ENCODE results near the gene UGT1A5.
A peak's percentile ranks its signal among the peaks of the same experiment; 100 is the strongest.

UGT1A5 gene

DNA sequence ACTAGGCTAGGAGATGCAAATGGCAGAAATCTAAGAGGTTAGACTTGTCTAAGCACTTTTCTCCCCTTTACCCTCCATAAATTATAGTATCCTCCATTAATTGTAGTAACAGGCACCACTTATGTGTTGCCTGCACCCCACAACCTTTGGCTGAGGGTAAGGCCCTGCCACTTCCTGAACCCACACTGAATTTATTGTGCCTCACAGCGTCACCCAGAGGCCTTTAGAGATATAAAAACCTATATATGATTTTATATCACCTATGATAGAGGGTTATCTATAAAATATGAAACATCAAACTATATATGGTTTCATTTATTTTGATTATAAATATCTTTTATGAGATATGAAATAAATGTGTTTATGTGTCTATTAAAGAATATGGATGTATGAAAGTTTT is 38.4 kb upstream of the UGT1A5 start:
- H3K4me3 ChIP-seq (ENCODE audit: low read depth, low read length) = no peak overlapping the region
- no peak for TF ChIP-seq CTCF (IDR thresholded peaks at IDR 0.05; ENCODE audit: control insufficient read depth, extremely low read depth, insufficient read depth)
- DNase-seq (ENCODE audit: low read depth) = no peak

DNA sequence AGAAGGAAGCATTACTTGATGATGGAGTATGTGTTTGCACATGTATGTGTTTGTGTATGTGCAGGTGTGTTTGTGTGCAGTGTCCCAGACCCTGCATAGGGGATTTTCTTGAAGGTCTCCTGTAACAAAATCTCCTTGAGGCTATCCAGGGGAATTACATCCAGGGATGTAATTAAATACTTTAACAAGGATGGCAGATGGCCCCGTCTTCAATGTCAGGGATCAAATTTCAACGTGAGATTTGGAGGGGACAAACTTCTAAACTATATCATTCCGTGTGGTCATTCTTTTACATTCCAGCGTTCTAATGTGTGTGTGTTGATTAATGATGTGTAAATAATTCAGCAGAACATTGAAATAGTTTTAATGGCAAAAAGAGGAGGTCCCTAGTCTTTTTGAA is 37.7 kb upstream of the UGT1A5 start:
- no peak overlapping the region for H3K4me3 ChIP-seq (ENCODE audit: low read depth, low read length)
- TF ChIP-seq CTCF (IDR thresholded peaks at IDR 0.05; ENCODE audit: control insufficient read depth, extremely low read depth, insufficient read depth) = no peak
- DNase-seq (ENCODE audit: low read depth) = no peak

DNA sequence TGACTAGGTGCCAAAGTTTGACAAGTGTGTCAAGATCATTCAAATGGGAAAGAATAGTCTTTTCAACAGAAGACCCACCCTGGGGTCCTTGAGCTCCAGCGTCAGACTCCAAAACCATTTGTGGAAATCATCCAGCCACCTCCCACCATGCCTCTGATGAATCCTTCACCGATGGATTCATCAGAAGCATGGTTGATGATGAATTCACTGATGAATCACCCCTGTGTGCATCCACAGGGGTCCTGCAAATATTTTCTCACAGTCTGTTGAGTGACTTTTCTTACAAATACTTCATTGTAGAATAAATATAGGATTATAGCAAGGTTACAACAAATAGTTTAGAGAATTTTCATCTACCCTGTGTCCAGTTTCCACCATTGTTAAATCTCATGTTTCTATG is 36.7 kb upstream of the UGT1A5 start:
- no peak for DNase-seq (ENCODE audit: low read depth)
- no peak for TF ChIP-seq CTCF (IDR thresholded peaks at IDR 0.05; ENCODE audit: control insufficient read depth, extremely low read depth, insufficient read depth)
- H3K4me3 ChIP-seq (ENCODE audit: low read depth, low read length) = no peak overlapping the region

DNA sequence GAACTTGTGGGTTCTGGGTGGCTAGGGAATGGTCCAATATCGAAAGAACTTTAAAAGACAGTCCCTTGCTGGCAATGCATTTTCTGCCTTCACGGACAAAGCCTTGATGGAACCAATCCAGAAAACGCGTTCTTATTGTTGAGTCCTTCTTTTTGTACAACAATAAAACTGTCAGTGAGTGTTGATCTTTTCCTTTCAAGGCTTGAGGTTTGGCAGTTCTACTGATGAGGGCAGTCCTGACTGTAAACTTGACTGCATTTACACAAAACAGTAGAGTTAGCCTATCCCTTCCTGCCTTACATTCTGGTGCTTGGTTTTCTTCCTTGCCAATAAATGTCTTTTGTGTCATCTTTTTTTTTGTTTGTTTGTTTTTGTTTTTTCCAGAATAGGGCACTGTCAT is 33.5 kb upstream of the UGT1A5 start:
- no peak overlapping the region for H3K4me3 ChIP-seq (ENCODE audit: low read depth, low read length)
- peak; percentile 23 for DNase-seq (ENCODE audit: low read depth)
- TF ChIP-seq CTCF (IDR thresholded peaks at IDR 0.05; ENCODE audit: control insufficient read depth, extremely low read depth, insufficient read depth) = no peak

GRCh38 chr2:233680361-233681045 is 32.2 kb upstream of the UGT1A5 start:
- DNase-seq (ENCODE audit: low read depth) = no peak
- H3K4me3 ChIP-seq (ENCODE audit: low read depth, low read length) = no peak overlapping the region
- TF ChIP-seq CTCF (IDR thresholded peaks at IDR 0.05; ENCODE audit: control insufficient read depth, extremely low read depth, insufficient read depth) = no peak

DNA sequence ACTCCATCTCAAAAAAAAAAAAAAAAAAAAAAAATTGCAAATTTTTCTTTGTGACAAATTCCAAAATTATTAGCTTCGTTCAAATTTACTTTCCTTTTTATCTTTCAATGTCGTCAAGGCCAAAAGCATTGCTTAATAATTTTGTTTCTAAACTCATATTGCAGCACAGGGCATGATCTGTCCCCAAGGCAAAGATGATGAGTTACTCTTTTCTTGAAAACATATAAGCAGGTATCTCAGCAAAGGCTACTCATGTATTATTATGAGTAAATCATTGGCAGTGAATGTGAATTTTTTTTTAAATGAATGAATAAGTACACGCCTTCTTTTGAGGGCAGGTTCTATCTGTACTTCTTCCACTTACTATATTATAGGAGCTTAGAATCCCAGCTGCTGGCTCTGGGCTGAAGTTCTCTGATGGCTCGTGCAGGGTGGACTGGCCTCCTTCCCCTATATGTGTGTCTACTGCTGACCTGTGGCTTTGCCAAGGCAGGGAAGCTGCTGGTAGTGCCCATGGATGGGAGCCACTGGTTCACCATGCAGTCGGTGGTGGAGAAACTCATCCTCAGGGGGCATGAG is 31.1 kb upstream of the UGT1A5 start, which contains the start of gene UGT1A7:
UGT1A7 (plus strand) TSS at position 381 of the 579 bp plus-strand sequence; CDS start at position 418, 37 bp downstream.
- TF ChIP-seq CTCF (IDR thresholded peaks at IDR 0.05; ENCODE audit: control insufficient read depth, extremely low read depth, insufficient read depth) = no peak

GRCh38 chr2:233684640-233685039 is 28.1 kb upstream of the UGT1A5 start:
- TF ChIP-seq CTCF (IDR thresholded peaks at IDR 0.05; ENCODE audit: control insufficient read depth, extremely low read depth, insufficient read depth) = no peak
- H3K4me3 ChIP-seq (ENCODE audit: low read depth, low read length) = no peak overlapping the region
- DNase-seq (ENCODE audit: low read depth) = no peak

More for the DNA sequence above, 31.1 kb upstream of the UGT1A5 start, which contains the start of gene UGT1A7:
- DNase-seq (ENCODE audit: low read depth) = no peak
- H3K4me3 ChIP-seq (ENCODE audit: low read depth, low read length) = no peak within 1 kb of the TSS

Measured in LNCaP clone FGC (cell line).